Measurements from ENCODE around the gene RNF222.
"Not testable (repeated sequence)": the region's sequence is repeated elsewhere in the genome, so short reads cannot be mapped to it uniquely, and the experiment has no call there.

The RNF222 gene

DNA sequence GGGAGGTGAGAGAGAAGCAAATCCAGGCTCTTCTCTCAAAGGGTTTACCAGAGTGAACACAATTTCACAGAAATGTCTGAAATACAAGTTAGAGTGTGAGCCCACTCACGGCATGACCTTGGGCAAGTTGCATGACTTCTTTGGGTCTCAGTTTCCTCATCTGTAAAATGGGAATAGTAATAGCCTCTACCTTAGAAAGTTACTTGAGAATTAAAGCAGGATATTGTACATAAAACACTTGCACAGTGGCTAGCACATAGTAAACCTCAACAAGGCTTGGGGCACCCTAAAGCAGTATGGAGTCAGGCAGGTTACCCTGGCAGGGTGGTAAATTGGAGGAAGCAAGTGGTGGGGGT, 13.2 kb upstream of the RNF222 start:
- DNase-seq = no peak

DNA sequence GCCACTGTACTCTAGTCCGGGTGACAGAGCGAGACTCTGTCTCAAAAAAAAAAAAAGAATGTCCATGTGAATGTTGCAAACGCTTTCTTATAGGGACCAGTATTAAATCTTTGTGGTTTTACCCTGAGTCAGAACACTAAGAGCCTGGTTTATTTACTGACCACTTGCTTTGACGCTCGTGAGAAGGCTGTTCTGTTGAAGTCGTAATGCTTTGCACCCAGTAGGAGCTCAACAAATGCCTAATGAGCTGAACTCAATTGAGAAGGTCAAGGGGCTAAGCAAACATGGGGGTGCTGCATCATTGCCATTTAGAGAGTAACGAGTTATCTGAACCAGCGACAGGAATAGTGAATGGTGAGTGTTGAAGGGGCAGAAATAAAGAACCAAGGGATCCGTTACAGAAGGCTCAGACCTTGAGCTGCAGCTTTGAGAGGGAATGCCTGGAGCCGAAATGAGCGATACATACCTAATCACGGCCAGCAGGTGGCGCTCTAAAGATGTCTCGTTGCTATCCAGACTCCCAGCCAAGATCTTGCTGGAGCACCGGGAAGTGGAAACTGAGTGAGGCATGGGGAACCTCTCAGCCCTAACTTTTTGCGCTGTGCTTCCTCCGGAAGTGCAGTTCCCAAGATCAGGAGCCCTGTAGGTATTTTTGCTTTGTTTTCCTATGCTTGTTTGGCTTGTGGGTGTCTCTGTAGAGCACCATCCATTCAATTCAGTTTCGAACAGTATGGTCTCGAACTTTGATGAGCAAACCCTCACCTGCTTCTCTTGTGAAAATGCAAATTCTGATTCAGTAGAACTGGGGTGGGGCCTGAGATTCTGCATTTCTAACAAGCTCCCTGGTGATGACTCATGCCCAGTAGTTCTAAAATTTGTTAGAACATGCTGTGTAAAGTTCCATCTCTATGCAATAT, 12.6 kb upstream of the RNF222 start:
- peak; percentile 96 for DNase-seq

DNA sequence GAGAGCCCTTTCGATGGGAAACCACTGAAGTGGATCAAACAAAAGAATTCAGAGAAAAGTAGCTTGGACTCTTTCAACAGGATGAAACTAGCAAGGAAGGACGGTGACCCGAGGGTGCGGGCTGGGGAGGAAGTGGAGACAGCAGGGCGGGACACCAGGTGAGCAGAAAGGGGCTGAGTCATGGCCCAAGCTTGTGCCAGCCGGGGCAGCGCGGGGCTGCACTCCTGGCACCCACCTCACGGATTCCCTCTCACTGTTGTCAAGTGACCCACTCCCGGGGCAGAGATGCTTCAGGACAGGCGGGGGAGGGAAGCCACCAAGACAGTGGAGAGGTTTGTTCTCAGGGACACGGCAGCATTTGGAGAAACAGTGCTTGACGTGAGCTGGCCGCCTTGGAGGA, 10.7 kb upstream of the RNF222 start:
- DNase-seq = no peak

DNA sequence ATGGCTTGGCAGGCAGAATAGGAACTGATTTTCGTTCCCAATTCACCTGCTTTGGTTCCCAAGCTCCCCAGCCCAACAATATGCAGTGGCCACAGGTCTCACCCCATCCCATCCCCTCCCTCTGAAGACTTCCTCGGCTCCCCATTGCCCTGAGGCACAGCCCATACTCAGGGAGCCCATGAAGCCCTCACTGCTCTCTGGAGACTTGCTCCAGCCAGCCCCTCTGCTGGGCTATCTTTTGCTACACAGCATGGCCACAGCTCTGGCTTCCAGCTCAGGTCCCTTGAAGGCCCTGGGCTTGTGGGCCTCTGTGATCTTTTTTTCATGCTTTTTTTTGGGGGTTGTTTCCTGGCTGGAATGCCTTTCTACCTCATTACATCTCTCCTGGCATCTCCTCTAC, 8.5 kb upstream of the RNF222 start:
- DNase-seq = no peak

DNA sequence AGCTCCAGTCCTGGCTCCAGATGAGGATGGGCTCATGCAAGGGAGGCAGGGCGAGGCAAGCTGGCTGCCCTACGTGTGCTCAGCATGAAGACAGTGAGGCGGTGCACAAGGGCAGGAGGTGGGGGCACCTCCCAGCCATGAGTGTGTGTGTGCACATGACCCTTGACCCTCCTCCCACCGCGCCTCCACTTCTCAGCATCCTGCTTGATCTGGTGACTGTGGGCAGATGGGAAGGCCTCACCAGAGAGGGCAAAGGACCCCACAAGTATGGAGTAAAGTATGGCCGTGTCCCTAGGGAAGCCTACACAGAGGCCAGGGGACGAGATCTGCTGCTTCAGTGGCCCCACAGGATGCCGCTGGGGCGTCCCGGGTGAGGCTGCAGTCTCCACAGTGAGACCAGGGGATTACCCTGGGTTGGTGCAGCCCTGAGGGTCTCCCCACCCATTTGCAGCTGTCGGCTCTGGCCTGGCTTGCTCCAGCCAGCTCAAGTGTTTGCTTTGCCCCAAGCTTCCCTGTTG, 7.9 kb upstream of the RNF222 start:
- DNase-seq = no peak

DNA sequence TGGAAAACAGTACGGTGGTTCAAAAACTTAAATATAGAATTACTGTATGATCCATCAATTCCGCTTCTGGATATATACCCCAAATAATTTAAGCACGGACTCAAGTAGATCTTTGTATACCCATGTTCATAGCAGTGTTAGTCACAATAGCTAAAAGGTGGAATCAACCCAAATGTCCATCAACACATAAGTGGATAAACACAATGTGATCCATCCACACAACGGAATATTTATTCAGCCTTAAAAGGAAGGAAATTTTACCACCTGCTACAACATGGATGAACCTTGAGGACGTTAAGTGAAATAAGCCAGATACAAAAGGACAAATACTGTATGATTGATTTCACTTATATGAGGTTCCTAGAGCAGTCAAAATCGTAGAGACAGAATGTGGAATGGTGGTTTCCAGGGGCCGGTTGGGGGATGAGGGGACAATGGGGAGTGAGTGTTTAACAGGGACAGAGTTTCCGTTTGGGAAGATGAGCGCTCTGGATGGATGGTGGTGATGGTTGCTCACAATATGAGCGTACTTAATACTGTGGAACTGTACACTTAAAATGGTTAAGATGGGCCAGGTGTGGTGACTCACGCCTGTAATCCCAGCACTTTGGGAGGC, 5.4 kb upstream of the RNF222 start:
- DNase-seq = no peak

DNA sequence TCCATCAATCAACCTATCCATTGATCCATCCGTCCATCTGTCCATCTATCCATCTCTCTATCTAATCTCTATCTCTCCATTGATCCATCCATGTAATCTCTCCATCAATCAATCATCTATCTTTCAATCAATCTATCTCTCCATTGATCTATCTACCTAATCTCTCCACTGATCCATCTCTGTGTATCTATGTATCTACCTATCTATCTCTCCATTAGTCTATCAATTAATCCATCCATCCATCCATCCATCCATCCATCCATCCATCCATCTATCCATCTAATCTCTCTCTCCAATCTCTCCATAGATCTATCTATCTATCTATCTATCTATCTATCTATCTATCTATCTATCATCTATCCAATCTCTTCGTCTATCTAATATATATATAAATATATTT, 3.5 kb upstream of the RNF222 start:
- no peak for DNase-seq

DNA sequence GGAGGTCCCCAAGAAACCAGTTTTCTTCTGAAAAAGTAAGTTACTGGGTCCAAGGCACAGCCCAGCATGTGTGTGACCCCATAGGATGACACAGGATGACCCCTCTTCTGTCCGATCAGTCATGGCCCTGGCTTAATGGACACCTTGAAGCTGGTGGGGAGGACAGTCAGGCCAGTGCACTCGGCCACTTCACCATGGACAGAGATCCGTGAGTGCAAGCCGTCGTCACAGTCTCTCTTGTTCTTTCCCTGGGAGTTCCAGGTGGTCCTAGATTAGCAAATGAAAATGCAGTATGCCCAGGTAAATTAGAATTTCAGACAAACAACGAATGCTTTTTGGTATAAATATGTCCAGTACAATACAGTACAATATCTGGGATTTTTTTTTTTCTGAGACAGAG, 1.4 kb upstream of the RNF222 start:
- DNase-seq = no peak

DNA sequence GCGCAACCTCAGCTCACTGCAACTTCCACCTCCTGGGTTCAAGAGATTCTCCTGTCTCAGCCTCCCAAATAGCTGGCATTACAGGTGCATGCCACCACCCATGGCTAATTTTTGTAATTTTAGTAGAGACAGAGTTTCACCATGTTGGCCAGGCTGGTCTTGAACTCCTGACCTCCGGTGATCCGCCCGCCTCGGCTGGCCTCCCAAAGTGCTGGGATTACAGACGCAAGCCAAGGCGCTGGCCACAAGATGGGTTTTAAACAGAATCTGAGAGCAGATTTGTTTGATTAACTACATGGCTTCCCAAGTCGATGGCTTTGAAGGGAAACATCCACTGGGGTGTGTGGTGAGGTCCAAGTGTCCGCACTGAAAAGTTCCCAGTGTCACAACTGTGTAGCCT, 3.1 kb downstream of the RNF222 start:
- not testable (repeated sequence) for DNase-seq

DNA sequence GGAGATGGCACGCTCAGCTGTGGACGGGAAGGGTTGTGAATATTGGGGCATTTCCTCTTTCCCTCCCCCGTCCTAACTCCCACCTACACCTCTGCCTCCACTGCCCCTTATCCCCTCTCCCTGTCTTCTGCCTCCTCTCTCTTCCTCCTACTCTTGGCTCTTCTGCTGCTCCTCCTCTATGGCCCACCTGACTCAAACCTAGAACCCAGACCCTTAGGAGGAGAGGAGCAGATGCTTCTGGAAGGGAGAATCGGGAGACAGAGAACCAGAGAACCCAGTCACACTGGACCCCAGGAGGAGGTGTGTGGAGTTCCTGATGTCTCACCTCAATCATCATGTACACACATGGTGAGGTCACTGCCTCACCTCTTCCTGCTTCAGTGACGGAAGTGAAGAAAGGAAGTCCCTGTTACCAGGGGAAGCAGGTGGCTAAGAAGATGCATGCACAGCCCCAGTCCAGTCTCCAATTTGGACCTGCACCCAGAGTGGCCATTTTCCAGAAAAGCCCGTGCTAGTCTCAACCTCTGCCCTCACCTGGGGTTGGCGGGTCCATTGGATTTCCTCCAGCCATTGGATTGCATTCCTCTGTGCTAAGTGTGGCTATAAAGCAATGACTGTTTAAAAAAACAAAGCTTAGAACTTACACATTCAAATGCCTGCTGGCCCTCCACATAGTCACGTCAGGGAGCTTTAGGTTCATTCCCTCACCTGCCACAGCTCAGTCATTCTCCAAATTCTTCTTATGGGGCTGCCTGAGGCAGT, 4.0 kb downstream of the RNF222 start:
- no peak for DNase-seq

DNA sequence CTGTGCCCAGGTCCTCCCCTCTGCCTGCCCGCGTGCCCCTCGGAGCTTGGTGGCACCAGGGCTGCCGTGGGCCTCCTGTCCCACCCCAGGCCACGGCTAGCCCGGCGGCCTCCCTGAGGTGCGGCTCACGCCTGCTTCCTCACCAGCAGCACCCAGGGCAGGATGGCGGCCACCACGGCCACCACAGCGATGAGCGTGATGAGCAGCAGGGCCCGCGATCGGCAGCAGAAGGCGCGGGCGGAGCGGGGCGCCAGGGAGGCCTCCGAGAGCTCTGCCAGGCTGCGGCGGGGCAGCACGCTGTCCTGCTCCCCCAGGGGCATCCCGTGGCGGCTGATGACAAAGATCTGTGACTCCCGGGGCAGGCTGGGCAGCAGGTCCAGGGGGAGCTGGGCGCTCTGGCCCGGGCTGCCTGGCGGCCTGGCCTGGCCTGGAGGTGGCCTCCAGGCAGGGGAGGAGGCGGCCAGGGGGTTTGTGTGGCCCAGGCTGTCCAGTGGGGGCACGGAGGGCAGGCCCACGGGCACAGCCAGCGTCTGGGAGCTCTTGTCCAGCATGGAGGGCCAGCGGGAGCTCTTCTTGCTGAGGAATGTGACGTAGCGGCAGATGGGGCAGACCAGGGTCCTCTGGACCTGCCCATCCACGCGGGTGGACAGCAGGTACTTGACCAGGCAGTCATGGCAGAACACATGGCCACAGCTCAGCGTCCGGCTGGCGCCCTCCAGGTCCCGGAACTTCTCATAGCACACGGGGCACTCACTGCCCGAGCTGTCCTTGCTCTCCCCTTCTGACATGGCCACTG, 4.8 kb downstream of the RNF222 start:
- no peak for DNase-seq

DNA sequence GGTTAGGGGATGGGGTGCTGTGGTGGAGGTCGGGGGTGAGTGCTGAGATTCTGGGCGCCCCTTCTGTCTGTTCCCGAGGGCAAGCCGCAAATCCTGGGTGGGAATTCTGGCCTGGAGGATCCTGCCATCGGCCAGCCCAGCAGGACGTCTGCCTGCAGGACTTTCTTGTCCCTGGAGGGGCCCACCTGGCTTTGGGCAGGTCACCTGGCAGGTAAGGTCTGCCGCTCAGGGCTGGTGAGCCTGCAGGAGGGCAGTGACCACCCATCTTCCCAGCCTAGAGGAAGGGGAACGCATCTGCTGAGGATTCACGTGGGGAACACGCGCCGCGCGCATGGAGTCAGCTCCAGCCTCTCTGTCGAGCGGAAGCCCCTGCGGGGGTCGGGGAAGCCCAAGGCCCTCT, 5.4 kb downstream of the RNF222 start:
- no peak for DNase-seq

DNA sequence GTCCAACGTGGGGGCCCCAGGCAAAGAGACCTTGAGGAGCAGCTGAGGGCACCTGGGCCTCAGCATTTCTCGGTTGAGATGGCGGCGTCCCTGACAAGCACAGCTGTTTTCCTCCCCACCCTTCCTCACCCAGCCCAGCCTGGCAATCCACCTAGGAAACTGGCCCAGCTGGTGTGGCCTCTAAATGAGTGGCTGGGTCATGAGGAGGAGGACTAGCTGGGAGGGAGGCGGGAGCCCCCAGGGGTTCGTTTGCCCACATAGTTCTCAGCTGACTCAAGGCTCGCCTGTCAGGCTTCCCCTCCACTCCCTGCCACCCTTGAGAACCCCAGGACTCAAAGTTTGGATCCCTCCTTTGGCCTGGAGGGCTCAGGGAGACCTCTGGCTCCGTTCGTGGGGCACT, 5.9 kb downstream of the RNF222 start:
- DNase-seq = no peak

DNA sequence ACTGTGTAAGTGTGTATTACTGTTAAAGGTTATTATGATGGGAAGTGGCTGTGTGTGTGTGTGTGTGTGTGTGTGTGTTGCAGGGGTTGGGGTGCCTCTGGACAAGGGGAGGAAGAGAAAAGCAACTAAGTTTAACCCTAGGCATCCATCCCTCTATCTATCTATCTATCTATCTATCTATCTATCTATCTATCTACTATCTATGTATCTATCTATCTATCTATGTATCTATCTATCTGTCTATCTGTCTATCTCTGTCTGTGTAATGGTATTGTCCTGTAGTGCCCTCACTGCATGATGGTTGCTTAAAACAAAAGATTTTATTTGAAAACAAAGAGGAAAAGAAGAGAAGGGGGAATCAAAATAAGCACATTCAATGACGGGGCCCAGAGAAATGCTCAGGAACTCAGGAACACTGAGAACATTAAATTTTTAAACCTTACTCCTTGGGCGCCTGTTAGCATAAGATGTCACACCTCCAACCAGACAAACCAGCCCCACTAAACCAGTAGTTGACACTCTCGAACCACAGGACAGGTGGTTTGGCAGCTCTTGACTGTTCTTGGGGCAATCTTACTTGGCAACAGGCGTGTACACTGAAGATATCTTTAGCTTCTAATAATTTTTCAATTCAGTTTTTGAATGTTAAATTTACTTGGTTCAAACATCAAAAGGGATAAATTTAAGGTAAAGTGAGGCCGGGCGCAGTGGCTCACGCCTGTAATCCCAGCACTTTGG, 9.5 kb downstream of the RNF222 start:
- DNase-seq = no peak

DNA sequence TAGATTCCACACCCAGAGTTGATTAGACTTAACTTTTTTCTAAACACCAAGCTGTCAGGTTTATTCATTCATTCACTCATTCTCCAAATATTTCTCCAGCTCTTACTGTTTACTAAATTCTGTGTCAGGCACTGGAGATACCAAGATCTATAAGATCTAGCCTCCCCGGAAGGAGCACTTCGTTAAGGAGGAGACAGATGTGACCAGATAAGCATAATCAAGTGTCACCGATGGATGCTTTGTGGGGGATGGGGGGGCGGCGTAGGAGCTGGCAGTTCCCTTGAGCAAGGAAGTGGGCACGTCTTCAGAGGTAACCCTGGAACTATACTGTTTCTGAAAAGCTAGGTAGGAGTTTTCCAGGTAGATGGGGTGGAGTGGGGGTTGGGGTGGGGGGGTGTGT, 10.8 kb downstream of the RNF222 start:
- DNase-seq = no peak

DNA sequence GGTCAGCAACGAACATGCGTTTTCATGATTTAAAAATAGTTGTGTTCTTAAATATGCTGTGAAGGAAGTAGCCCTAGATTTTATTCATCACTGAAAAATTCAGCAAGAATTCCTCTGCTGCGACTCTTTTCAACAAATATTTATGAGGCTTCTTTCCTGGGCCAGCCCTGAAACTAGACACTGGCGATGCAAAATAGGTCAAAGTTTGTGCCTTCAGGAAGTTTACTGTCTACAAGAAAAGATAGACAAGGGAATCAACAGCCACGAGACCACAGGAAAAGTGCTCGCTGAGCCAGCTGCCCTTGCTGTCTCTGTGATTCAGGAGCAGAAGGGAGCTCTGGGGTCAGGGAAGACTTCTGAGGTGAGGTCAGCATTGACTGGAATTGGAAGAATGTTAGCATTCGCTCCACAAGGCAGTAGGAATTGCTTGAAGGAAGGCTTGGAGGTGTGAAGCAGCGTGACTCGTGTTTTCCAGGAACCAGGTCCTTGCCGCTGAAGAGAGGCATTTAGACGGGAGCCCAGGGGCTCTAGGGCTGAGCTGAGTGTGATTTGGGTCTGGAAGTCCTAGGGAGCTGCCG, 12.7 kb downstream of the RNF222 start:
- no peak for DNase-seq

DNA sequence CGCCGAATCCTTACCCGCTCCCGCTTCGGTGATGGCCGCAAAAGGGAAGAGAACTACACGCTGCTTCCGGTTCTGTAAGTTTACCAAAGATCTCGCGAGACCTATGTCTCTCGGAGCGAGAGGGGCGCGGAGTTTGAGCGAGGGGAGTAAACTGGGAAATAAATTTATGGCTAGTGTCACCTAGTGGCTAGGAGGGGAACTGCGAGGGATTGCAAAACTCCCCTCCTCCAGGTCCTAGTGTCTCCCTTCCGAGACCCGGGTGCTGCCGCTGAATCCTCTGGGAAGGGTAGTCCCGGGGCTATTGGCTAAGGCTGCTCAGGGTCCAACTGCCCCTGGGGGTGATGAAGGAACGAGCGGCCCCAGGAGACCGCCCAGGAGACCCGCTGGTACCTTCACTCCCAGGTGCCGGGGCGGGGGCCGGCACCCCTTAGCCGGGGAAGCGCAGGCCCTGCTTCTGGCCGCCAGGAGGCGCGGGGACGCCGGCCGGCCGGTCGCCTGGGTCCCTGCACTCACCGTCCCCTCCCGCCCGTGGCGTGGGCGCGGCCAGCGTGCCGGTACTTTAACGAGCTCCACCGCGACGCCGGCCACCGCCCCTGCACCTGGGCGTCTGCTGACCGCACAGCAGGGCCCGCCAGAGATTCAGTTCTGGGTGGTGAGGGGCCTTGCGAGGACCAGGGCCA, 14.3 kb downstream of the RNF222 start, which contains the start of gene RPL26:
TSS of gene RPL26 (minus strand) at position 51 of the 680 bp plus-strand sequence. CDS start 883 bp downstream, outside the sequence.
- DNase-seq = peak; percentile 100

DNA sequence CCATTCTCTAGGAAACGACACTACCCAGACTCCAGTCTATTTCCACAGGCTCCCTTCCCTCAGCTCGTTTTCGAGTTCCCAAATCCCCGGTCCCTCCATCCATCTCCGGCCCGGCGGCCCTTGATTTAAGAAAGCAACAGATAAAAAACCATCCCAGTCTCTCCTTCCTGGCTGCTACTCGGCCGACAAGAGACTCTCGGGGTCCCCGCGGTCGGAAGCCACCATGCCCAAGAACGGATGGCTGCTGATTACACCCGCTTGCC, 14.8 kb downstream of the RNF222 start:
- DNase-seq = no peak

DNA sequence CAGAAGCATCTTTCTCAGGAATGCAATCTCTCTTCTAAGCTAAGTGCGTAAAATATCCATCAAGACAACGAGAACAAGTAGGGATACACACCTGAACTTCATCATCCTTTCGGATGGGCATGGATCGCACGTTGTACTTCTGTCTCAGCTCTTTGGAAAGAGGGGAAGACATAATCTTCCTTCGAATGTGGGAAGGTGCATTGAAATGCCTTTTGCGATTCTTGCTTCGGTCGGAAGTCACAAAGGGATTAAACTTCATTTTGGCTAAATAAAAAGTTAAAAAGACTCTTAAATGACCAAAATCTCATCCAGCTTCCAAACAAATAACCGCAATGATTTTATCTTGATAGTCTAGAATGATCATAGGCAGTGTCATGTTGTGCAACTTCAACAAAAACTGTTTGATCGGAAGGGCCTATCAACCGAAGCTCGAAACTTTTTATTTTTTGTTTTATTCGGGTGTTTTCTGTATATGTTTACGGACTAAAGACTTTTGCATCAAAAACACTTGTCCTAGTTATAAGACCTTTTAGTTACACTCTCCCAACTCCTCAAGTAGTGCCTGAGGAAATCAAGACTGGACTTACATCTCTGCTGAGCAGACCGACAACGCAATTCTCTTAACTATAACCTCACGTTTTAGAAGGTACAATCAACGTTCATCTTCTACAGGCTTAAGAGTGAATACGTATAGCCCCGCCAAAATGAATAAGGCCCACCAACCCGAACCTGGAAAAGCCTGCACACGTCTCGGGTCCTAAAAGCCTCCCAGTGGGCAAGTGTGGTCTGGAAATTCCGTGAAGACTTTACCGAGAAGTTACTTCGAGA, 15.4 kb downstream of the RNF222 start:
- no peak for DNase-seq

DNA sequence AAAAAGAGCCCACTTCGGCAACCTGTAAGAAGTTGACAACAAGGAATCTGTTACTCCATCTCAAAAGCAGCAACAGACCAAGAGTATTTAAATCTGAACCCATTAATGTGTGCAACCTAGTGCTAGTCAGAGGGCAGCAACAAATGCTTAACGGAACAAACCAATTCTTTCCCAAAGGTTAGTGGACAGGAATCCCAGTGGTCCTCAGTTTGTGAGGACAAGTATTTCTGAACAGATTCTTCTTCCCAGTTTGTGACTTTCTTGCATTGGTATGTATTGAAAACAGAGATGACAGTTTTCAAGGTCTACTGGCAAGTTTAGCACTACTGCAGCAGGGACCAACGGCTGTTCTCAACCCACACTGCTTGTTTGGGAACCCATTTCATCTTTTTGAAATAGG, 17.6 kb downstream of the RNF222 start:
- DNase-seq = no peak

All from eye (tissue), 1 donor.